Activated T-cell treated with anti-CD3 and anti-CD28 coated beads for 1 hour (primary cell): Measurements from ENCODE around the gene PPP6R1.

ENCODE experiments used
- DNase-seq: peaks from one replicate; pipeline ENCODE4 v3.0.0-alpha.2; 2020; ENCODE audit warnings: low read depth

The PPP6R1 gene

DNA sequence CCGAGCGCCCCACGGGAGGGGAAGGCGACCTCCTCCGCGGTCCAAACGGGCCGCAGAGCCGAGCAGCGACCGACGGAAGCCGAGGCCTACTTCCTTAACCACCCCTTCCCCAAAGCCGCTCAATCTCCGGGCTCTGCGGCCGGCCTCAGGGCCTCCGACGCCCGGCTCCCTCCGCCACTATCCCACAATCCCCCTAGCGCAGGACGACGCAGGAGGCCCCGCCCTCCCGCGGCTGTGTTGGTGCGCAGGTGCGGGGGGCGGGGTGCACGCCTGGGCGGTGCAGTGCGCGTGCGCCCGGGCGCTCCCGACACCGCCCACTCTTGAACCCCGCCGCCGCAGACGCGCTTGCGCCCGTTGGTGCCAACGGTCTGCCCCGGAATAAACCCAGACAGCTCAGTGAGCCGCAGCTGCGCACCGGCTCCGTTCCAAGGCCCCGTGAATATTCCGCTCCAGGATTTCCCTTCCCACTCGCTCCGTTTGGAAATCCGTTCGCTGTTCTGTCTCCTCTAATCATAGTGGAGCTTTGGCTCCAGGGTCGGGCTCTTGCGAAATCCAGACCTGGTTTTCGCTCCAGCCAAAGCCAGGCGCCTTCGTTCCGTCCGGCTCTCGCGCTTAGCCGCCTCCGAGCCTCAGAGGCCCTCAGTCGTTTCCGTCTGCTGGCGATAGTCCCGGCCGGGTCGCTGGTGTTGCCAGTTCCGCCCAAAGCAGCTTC lies at the start of gene PPP6R1:
Gene PPP6R1, minus strand, starts transcription at position 190 of the 712 bp plus-strand sequence. CDS start 11,914 bp downstream, outside the sequence.
- peak; percentile 89 for DNase-seq

DNA sequence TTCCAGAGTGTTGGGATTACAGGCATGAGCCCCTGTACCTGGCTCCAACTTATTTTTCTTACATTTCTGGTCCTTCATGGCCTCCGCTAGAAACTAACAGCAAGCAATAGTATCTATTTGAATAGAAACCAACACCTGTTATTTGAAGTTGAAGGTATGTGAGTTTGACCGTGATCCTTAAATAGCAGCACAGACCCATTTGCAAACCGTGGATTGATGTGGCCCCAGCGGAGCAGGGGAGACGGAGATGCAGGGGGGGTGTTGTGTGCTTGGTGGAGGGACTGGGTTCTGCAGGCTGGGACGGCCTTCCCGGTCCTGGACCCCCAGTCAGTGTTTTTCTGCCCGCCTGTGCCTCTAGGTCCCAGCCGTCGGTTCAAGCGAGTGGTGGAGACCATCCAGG lies 49.5 kb upstream of the PPP6R1 start:
- no peak for DNase-seq

DNA sequence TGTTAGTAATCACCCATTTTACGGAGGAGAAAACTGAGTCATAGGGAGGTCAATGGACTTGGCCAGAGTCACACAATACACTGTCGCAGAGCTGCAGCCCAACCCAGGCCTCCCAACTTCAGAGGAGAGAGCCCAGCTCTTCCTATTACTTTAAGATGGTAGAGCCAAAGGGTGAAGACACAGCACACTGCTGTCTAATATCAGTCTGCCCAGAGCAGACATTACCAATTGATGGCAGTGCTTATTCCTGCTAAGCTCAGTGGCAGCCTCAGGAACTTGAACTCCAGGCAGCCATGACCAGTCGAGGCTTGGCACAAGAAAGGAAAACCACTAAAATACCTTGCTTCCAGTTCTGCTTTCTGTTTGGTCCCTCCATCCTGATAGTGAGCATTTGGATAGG lies 47.9 kb upstream of the PPP6R1 start:
- no peak for DNase-seq

GRCh38 chr19:55305983-55306562 lies 47.3 kb upstream of the PPP6R1 start:
- no peak for DNase-seq

DNA sequence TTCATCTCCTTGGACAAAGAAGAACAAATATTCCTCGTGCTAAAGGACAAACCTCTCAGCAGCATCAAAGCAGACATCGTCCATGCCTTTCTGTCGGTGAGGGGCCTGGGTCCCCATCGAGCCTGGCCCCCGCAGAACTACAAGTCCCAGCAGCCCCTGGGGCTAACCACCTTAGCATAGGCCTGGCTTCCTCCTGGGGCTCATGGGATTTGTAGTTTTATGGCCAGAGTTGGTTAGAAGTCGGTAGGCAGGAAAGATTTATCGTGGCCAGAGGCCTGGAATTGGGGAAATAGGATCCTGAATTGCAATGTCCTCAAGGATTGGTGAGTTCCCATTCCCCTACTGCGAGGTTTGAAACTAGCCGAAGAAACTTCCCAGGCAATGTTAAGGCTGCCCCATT lies 46.7 kb upstream of the PPP6R1 start:
- DNase-seq = peak; percentile 35

DNA sequence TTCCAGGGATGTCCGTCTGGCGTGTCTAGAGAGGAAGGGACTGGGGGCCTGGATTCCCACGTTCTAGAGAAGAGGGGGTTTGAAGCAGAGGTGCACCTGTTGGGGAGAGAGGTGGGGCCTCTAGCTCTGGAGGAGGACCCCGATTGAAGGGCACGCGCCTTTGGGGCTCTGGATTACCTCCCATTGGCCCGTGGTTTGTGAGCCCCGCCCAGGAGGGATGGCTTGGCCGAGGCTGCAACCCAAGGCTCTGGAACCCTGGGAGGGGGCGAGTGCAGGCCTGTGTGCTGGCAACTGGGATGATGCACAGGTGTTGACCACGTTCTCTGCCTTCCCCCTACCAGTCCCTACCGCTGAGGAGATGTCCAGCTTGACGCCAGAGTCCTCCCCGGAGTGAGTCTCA lies 46.2 kb upstream of the PPP6R1 start:
- no peak for DNase-seq

DNA sequence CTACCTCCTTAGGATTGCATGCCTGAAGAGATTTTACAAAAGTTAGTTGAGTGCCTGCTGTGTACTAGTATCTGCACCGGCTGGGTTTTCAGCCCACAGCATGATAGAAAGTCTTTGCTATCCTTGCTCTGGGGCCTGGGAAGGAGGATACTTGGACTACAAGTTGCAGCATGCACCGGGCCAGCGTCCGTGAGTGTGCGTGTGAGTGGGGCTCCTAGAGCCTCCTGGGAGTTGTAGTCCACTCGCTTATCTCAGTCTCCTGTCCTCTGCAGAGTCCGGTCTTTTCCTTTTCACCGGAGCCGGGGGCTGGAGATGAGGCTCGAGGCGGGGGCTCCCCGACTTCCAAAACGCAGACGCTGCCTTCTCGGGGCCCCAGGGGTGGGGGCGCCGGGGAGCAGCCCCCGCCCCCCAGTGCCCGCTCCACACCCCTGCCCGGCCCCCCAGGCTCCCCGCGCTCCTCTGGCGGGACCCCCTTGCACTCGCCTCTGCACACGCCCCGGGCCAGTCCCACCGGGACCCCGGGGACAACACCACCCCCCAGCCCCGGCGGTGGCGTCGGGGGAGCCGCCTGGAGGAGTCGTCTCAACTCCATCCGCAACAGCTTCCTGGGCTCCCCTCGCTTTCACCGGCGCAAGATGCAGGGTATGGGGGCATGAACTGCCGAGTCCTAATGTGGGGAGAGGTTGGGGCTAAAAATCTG lies 45.6 kb upstream of the PPP6R1 start:
- no peak for DNase-seq

- no peak for DNase-seq
Observed at GRCh38 chr19:55303477-55303876, 44.7 kb upstream of the PPP6R1 start.

DNA sequence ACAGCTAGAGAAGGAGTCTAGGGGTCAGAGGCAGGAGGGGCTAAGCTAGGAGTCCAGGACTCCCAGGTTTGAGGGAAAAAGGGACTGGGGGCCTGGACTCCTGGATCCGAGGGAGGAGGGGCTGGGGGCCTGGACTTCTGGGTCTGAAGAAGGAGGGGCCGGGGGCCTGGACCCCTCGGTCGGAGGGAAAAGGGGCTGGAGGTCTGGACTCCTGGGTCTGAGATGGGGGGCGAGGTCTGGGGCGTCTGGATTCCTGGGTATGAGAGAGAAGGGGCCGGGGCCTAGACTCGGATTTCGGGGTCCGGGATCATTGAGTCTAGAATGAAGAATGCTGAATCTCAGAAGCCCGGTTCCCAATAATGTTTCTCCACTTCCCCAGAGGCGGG lies 43.5 kb upstream of the PPP6R1 start:
- DNase-seq = no peak

DNA sequence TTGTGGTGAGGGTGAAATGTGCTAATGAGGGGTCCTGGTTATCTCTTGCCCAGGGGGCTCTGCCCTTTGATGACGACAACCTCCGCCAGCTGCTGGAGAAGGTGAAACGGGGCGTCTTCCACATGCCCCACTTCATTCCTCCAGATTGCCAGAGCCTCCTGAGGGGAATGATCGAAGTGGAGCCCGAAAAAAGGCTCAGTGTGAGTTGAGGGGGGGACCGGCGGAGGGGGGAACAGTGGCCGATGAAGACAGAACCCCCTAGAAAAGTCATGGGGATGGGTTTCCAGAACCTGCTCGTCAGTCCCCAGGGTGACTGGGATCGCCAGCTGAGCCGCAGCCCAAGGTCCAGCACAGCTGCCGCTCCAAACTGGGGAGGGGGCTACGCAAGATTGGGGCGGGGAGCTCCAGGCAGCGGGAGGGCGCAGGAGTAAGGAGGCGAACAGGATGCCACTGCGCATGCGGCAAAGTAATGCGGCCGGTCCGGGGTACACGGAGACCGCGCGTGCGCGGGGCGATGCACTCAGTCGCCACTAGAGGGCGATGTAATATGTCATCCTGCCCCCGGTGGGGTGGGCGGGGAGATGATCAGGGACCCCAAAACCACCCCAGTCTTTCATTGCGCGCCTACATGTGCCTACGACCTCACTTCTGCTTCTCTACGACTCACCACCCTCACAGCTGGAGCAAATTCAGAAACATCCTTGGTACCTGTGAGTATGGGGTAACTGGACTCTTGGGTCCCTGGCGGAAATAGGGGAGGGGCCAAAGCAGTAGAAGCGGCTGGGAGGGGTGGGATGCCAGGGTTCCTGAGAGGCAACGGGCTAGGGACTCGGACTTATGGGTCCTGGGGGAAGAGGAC lies 42.9 kb upstream of the PPP6R1 start:
- peak; percentile 97 for DNase-seq

- DNase-seq = no peak
Observed at GRCh38 chr19:55300886-55301458, 42.2 kb upstream of the PPP6R1 start.

DNA sequence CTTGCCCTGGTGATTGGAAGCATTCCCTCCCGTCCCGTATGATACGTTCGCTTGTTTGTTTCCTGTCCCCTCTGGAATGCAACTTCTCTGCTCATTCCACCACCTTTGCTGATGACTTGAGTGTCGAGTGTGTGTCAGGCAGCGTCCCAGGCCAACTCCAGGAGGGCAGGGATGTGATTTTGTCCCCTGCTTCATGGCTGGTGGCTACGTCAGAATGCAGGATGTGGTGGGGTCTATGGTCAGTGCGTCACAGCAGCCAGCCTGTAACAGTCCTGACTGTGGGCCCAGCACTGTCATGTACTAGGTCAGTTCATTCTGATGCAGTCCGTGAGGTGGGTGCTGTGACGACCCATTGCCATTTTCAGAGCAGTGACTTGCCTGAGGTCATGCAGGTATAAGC lies 41.2 kb upstream of the PPP6R1 start:
- DNase-seq = no peak

DNA sequence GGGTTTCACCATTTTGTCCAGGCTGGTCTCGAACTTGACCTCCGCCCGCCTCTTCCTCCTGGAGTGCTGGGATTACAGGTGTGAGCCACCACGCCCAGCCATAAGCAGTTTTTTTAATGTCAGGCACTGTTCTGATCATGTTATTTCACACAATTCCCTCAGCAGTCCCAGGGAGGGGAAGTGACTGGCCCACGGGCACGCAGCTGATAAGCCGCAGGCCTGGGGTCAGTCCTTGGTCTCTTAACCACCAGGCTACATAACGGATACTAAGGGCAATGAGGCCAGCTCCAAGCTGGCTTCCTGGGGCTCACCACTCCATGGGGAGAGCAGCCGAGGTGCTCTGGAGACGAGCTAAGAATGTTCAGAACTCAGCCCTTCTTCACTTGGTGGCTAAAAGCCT lies 38.5 kb upstream of the PPP6R1 start:
- no peak for DNase-seq

- no peak for DNase-seq
Observed at GRCh38 chr19:55289117-55289796, 30.4 kb upstream of the PPP6R1 start.

DNA sequence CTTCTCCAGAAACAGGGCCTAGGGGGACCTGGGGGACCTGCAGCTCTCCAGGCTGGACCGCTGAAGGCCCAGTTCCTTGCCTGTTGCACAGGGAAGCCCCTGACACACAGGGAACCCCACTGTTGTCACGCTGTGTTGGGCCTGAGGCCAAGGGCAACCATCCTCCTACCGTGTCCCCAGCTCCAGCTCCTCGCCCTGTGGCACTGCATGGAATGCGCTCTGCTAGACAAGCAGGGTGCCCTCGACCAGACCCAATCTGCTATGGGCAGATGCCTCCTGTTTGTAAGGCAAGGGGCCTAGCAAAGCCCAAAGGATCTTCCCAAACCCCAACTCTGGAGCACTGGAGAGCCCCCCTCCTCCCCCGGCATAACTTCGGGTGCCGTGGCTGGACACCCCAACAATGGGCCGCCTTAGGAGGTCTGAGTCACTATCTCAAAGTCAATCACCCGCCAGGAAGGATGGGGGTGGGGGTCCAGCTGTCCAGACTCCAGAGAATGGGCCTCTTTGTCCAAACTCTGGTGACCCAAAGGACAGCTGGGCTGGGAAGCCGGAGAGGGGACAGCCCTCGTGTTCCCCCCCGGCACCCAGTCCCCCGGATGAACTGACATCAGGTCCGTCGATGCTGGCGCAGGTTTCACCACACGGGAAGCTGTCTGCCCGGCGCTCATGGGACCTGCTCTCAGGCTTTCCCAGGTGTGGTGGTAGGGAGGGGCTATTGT lies 28.7 kb upstream of the PPP6R1 start:
- no peak for DNase-seq

GRCh38 chr19:55285229-55285890 lies 26.5 kb upstream of the PPP6R1 start:
- DNase-seq = no peak

DNA sequence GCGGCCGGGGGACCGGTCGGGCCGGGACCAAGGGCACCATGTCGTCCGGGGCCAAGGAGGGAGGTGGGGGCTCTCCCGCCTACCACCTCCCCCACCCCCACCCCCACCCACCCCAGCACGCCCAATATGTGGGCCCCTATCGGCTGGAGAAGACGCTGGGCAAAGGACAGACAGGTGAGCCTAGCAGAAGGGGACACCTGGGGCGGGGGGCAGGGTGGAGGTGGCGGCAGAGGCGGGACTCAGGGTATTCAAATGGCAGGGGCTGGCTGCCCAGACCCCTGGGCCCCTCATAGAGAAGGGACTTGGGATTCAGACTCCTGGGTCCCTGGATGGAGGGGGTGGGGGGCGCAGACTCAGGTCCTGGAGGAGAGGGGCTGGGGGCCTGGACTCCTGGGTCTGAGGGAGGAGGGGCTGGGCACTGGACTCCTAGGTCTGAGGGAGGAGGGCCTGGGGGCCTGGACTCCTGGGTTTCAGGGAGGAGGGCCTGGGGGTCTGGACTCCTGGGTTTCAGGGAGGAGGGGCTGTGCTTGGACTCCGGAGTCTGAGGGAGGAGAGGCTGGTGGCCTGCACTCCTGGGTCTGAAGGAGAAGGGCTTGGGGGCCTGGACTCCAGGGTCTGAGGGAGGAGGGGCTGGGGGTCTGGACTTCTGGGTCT lies 25.7 kb upstream of the PPP6R1 start:
- DNase-seq = no peak

DNA sequence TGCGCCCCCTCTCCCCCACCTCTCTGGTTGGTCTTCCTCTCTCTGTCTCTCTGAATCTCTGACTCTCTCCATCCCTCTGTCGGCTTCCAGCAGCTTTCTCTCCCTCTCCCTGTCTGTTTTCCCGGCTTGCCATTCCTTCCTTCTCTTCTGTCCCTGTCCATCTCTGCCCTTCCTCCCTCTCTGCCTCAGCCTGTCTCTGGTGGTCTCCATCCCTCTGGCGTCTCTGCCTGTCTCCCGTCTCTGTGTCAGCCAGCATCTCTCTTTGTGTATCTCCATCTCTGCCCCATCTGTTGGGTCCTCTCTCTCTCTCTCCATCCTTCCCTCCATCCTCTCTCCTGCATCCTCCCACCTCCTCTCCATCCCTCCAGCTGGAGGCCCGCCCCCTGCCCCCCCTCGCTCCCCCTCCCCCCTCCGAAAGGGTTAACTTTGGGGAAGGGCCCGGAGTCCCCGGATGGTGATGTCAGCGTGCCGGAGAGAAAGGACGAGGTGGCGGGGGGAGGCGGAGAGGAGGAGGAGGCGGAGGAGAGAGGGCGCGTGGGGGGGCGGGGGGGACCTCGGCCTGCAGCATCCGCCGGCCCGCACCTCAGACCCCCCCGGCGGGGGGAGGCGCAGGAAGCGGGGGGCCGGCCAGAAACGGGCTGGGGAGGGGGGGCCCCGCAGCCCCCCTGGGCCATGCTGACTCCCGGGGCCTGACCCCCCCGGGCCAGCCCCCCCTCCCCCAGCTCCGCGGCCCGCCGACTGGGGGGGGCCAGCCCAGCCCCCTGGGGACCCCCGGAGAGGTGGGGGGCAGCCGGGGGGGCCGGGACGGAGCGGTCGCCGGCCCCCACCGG lies 24.9 kb upstream of the PPP6R1 start, which contains the start of gene BRSK1:
Gene BRSK1, plus strand, starts transcription at position 450 of the 830 bp plus-strand sequence. CDS start 446 bp downstream, outside the sequence.
- DNase-seq = peak; percentile 24
